IMR-90 (cell line): Measurements from ENCODE around the gene PGK1. TPM values are rescaled to one million over a fixed set of nuclear protein-coding genes. Genes with fewer than 3 reads are reported as not detected.
A peak's percentile ranks its signal among the peaks of the same experiment; 100 is the strongest.

Experiments
- ATAC-seq: fragments of 200-7000 bp; cut with Tn5 transposase; 2 replicates; pipeline ENCODE4 v1.9.1; 2020; ENCODE audit warnings: low read depth, mild to moderate bottlenecking, moderate library complexity
- BruUV-seq: library from RNA; stranded (reverse); fragments of 400-500 nt; replicated peaks from 2 replicates; lab custom pipeline; 2021; lab: Mats Ljungman, UMichigan
- CTCF ChIA-PET: fragments of 300-600 bp; formaldehyde crosslinking; extraction: SDS; loops from one replicate; lab custom pipeline; 2021; ENCODE audit warnings: antibody characterized with exemption; lab: Yijun Ruan, JAX
- POLR2A ChIA-PET: fragments of 300-600 bp; sonication (Branson Sonifier 250); formaldehyde crosslinking; loops from one replicate; lab custom pipeline; 2022; ENCODE audit warnings: antibody characterized with exemption; ENCODE audit not compliant: unreplicated experiment; lab: Charles Lee
- DNase-seq: peaks from one replicate; pipeline ENCODE4 v3.0.0; 2013
- H2AFZ ChIP-seq: replicated peaks from 2 replicates; pipeline ENCODE3; 2013; ENCODE audit warnings: low read length, mild to moderate bottlenecking; ENCODE audit not compliant: poor library complexity
- H2AK5ac ChIP-seq: 2 replicates; pipeline ENCODE4 v1.6.1; 2013; ENCODE audit warnings: low read depth, low read length, inconsistent platforms
- H2AK9ac ChIP-seq: replicated peaks from 2 replicates; pipeline ENCODE3; 2013; ENCODE audit warnings: mild to moderate bottlenecking, low read depth, low read length, moderate library complexity; ENCODE audit not compliant: poor library complexity
- H2BK120ac ChIP-seq: 2 replicates; pipeline ENCODE4 v1.6.1; 2013; ENCODE audit warnings: low read depth, low read length, inconsistent platforms
- H2BK15ac ChIP-seq: 3 replicates; pipeline ENCODE4 v1.6.1; 2013; ENCODE audit warnings: low read depth, low read length, inconsistent platforms
- H2BK20ac ChIP-seq: 2 replicates; pipeline ENCODE4 v1.6.1; 2013; ENCODE audit warnings: low read depth, mild to moderate bottlenecking, inconsistent platforms, low read length, moderate library complexity
- H2BK5ac ChIP-seq: 2 replicates; pipeline ENCODE4 v1.6.1; 2013; ENCODE audit warnings: mild to moderate bottlenecking, low read depth, low read length, inconsistent platforms; ENCODE audit not compliant: poor library complexity, severe bottlenecking
- H3K14ac ChIP-seq: replicated peaks from 2 replicates; pipeline ENCODE4 v1.6.1; 2013; ENCODE audit warnings: low read depth, low read length, inconsistent platforms
- H3K18ac ChIP-seq: 2 replicates; pipeline ENCODE4 v1.6.1; 2013; ENCODE audit warnings: low read depth, low read length, control low read depth
- H3K23ac ChIP-seq: 2 replicates; pipeline ENCODE4 v1.6.1; 2013; ENCODE audit warnings: low read depth, low read length, inconsistent platforms
- H3K27ac ChIP-seq: 2 replicates; pipeline ENCODE4 v1.5.1; 2013; ENCODE audit warnings: mild to moderate bottlenecking, control low read depth, low read length; ENCODE audit not compliant: insufficient read depth
- H3K27me3 ChIP-seq: 2 replicates; pipeline ENCODE4 v1.6.1; 2013; ENCODE audit warnings: low read length; ENCODE audit not compliant: control insufficient read depth, insufficient read depth
- H3K36me3 ChIP-seq: 2 replicates; pipeline ENCODE4 v1.6.1; 2013; ENCODE audit warnings: low read length, mixed read lengths; ENCODE audit not compliant: control insufficient read depth, insufficient read depth
- H3K4ac ChIP-seq: 2 replicates; pipeline ENCODE4 v1.6.1; 2013; ENCODE audit warnings: low read depth, low read length, inconsistent platforms
- H3K4me1 ChIP-seq: 2 replicates; pipeline ENCODE4 v1.6.1; 2013; ENCODE audit warnings: low read length, mixed read lengths; ENCODE audit not compliant: control insufficient read depth, insufficient read depth
- H3K4me2 ChIP-seq: 2 replicates; pipeline ENCODE4 v1.6.1; 2013; ENCODE audit warnings: low read depth, mild to moderate bottlenecking, control low read depth, low read length, moderate library complexity
- H3K4me3 ChIP-seq: 2 replicates; pipeline ENCODE4 v1.5.1; 2013; ENCODE audit warnings: low read depth, mild to moderate bottlenecking, control low read depth, low read length, moderate library complexity; ENCODE audit not compliant: insufficient read depth
- H3K56ac ChIP-seq: 2 replicates; pipeline ENCODE4 v1.6.1; 2013; ENCODE audit warnings: low read length, inconsistent platforms; ENCODE audit not compliant: insufficient read depth; ENCODE audit errors: extremely low read depth
- H3K79me1 ChIP-seq, 2 experiments: 2 replicates each; pipeline ENCODE4 v1.6.1; 2013; ENCODE audit warnings: low read length in 2 of 2, inconsistent platforms in 1 of 2, low read depth in 1 of 2
- H3K9ac ChIP-seq: 2 replicates; pipeline ENCODE4 v1.6.1; 2013; ENCODE audit warnings: low read depth, low read length, control low read depth
- H3K9me1 ChIP-seq: 2 replicates; pipeline ENCODE4 v1.6.1; 2013; ENCODE audit warnings: low read length, inconsistent platforms; ENCODE audit not compliant: insufficient read depth
- H3K9me3 ChIP-seq: 2 replicates; pipeline ENCODE4 v1.6.1; 2013; ENCODE audit warnings: low read length; ENCODE audit not compliant: control insufficient read depth, insufficient read depth
- H4K20me1 ChIP-seq: 2 replicates; pipeline ENCODE4 v1.6.1; 2013; ENCODE audit warnings: low read length, inconsistent platforms; ENCODE audit not compliant: insufficient read depth
- H4K5ac ChIP-seq: 2 replicates; pipeline ENCODE4 v1.6.1; 2013; ENCODE audit warnings: mild to moderate bottlenecking, low read depth, low read length, control low read depth
- H4K8ac ChIP-seq, 2 experiments: 2 replicates each; pipeline ENCODE4 v1.6.1; 2013; ENCODE audit warnings: low read depth in 2 of 2, low read length in 2 of 2, control low read depth in 1 of 2, inconsistent platforms in 1 of 2
- H4K91ac ChIP-seq: 2 replicates; pipeline ENCODE4 v1.6.1; 2013; ENCODE audit warnings: low read depth, low read length, inconsistent platforms; ENCODE audit not compliant: insufficient read depth
- BHLHE40 ChIP-seq: fragments of 150-350 bp; IDR thresholded peaks from 2 replicates; pipeline ENCODE4 v1.6.1; 2016; ENCODE audit warnings: mild to moderate bottlenecking, low read depth, low read length
- CEBPB ChIP-seq: IDR thresholded peaks from 2 replicates; pipeline ENCODE4 v1.6.1; 2012; ENCODE audit warnings: low read depth, low read length, improper control_type of control experiment
- CHD1 ChIP-seq: IDR thresholded peaks from 2 replicates; pipeline ENCODE4 v1.6.1; 2012; ENCODE audit warnings: low read depth, low read length, improper control_type of control experiment
- CTCF ChIP-seq: conservative IDR thresholded peaks from 2 replicates; pipeline ENCODE4 v1.5.1; 2012; ENCODE audit warnings: mild to moderate bottlenecking, low read depth, low read length, improper control_type of control experiment
- FOS ChIP-seq: fragments of 150-350 bp; IDR thresholded peaks from 2 replicates; pipeline ENCODE4 v1.6.1; 2016; ENCODE audit warnings: low read depth, low read length
- MAFK ChIP-seq: IDR thresholded peaks from 2 replicates; pipeline ENCODE4 v1.6.1; 2012; ENCODE audit warnings: low read depth, low read length, improper control_type of control experiment
- MAZ ChIP-seq: IDR thresholded peaks from 2 replicates; pipeline ENCODE4 v1.6.1; 2012; ENCODE audit warnings: low read depth, mild to moderate bottlenecking, low read length, improper control_type of control experiment, moderate library complexity, borderline replicate concordance
- MXI1 ChIP-seq: IDR thresholded peaks from 2 replicates; pipeline ENCODE4 v1.6.1; 2012; ENCODE audit warnings: low read depth, mild to moderate bottlenecking, low read length, moderate library complexity, borderline replicate concordance
- NFE2L2 ChIP-seq: fragments of 150-350 bp; IDR thresholded peaks from 2 replicates; pipeline ENCODE4 v1.6.1; 2016; ENCODE audit warnings: low read depth, mild to moderate bottlenecking, low read length
- RAD21 ChIP-seq: IDR thresholded peaks from 2 replicates; pipeline ENCODE4 v1.6.1; 2012; ENCODE audit warnings: low read length, improper control_type of control experiment
- RCOR1 ChIP-seq: IDR thresholded peaks from 2 replicates; pipeline ENCODE4 v1.6.1; 2012; ENCODE audit warnings: mild to moderate bottlenecking, low read length, improper control_type of control experiment; ENCODE audit not compliant: insufficient replicate concordance
- RFX5 ChIP-seq: IDR thresholded peaks from 2 replicates; pipeline ENCODE4 v1.8.0; 2012; ENCODE audit warnings: low read depth, mild to moderate bottlenecking, low read length, moderate library complexity
- SMC3 ChIP-seq: fragments of 150-350 bp; IDR thresholded peaks from 2 replicates; pipeline ENCODE4 v1.6.1; 2016; ENCODE audit warnings: low read depth, mild to moderate bottlenecking, antibody characterized with exemption, low read length, moderate library complexity
- WGBS, 2 experiments: methylation state at CpG; one replicate each; pipeline versions ENCODE4 v1.1.5 to v1.1.7; 2013; ENCODE audit warnings: missing lambda C conversion rate in 2 of 2; ENCODE audit not compliant: insufficient read length in 1 of 2; ENCODE audit errors: extremely low coverage in 2 of 2; 5-methylcytosine and 5-hydroxymethylcytosine counted together
- dilution Hi-C: fragments of 300-500 bp; cut with HindIII; formaldehyde crosslinking; loops from one replicate; pipeline ENCODE4 v1.14.3; 2018; ENCODE audit warnings: low sequenced_read_pairs; ENCODE audit not compliant: unreplicated experiment
- in situ Hi-C: fragments of 300-500 bp; cut with MboI; formaldehyde crosslinking; loops from 3 replicates; pipeline ENCODE4 v1.14.3; 2019; ENCODE audit warnings: low sequenced_read_pairs, inconsistent platforms, mixed read lengths
- intact Hi-C: fragments of 100-400 bp; cut with micrococcal nuclease; formaldehyde crosslinking; loops from 2 replicates; pipeline ENCODE4 v1.10.0; 2022
- polyA plus RNA-seq, 3 experiments: library from polyadenylated mRNA; depleted of rRNA; stranded (reverse); fragments of >200 nt; gene quantifications; 2 replicates each; pipeline ENCODE4 v1.2.3, GENCODE V29; 2012; ENCODE audit warnings: low replicate concordance in 1 of 3
- total RNA-seq: library from RNA; depleted of rRNA; stranded (reverse); fragments of >200 nt; gene quantifications from 2 replicates; pipeline ENCODE4 v1.2.3, GENCODE V29; 2012
- TF ChIP-seq, protein P1 (sequence below): fragments of 150-350 bp; IDR thresholded peaks from 2 replicates; pipeline ENCODE4 v1.6.1; 2016; ENCODE audit warnings: low read depth, mild to moderate bottlenecking, low read length, moderate library complexity, borderline replicate concordance

Gene PGK1
- total and polyA plus RNA-seq, 2 of the 4 experiments (the other 2 are of a cell fraction), result 498 to 744 TPM

- Histone ChIP-seq H3K27ac (peak within 1 kb of the TSS; percentile 84), H2AFZ (peak within 1 kb of the TSS; percentile 96), H2AK5ac (no peak within 1 kb of the TSS), H2BK15ac (no peak within 1 kb of the TSS), H4K20me1 (no peaks in the 10 kb centered on the region), H3K18ac (no peak within 1 kb of the TSS; the same call in 1 of the 2 replicates), H3K4ac (peak within 1 kb of the TSS; percentile 33; the same call in 1 of the 2 replicates), H3K27me3 (no peaks in the 10 kb centered on the region), H2BK20ac (no peak within 1 kb of the TSS), H3K36me3 (no peaks in the 10 kb centered on the region), H4K8ac (peak within 1 kb of the TSS; percentile 29 to 70; a peak in 3 of 4 replicates), H2BK120ac (peak within 1 kb of the TSS; percentile 32; the same call in 1 of the 2 replicates), H3K4me2 (peak within 1 kb of the TSS; percentile 62), H3K56ac (0 out of 2 replicates have a peak within 1 kb of the TSS, but pooled peaks have one; percentile 43), H2BK5ac (peak within 1 kb of the TSS; percentile 50), H3K23ac (peak within 1 kb of the TSS; percentile 68), H3K14ac (peak within 1 kb of the TSS; percentile 57), H4K5ac (peak within 1 kb of the TSS; percentile 55; the same call in 1 of the 2 replicates), H3K79me1 (no peaks in the 10 kb centered on the region; a peak in 1 of 4 replicates), H4K91ac (peak within 1 kb of the TSS; percentile 48), H3K9me1 (no peaks in the 10 kb centered on the region), H3K4me1 (no peaks in the 10 kb centered on the region), H3K9me3 (no peaks in the 10 kb centered on the region), H2AK9ac (peak within 1 kb of the TSS; percentile 84), H3K9ac (peak within 1 kb of the TSS; percentile 77), H3K4me3 (peak within 1 kb of the TSS; percentile 69)
- CTCF ChIA-PET, result no interaction called here
- ATAC-seq, result peak; percentile 100
- BruUV-seq, result no TSS peak
- DNase-seq, result peak; percentile 71
- no peak for TF ChIP-seq MXI1
- TF ChIP-seq CEBPB, result no peak
- no peak for TF ChIP-seq RCOR1
- TF ChIP-seq RFX5, result no peak
- TF ChIP-seq MAZ, result no peak
- TF ChIP-seq NFE2L2, result no peak
- TF ChIP-seq CTCF, result no peak
- no peak for TF ChIP-seq RAD21
- no peak for TF ChIP-seq BHLHE40
- no peak for TF ChIP-seq FOS
- no peak for TF ChIP-seq CHD1
- TF ChIP-seq, protein P1, sequence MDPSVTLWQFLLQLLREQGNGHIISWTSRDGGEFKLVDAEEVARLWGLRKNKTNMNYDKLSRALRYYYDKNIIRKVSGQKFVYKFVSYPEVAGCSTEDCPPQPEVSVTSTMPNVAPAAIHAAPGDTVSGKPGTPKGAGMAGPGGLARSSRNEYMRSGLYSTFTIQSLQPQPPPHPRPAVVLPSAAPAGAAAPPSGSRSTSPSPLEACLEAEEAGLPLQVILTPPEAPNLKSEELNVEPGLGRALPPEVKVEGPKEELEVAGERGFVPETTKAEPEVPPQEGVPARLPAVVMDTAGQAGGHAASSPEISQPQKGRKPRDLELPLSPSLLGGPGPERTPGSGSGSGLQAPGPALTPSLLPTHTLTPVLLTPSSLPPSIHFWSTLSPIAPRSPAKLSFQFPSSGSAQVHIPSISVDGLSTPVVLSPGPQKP, result no peak
- no peak for TF ChIP-seq SMC3
- TF ChIP-seq MAFK, result no peak
- 30% methylated on average over 21 of the region's 59 CpGs; no CpG with 5 or more reads in 1 of the 2 experiments for WGBS, 2 experiments
- intact Hi-C loops (no loop called here), in situ Hi-C loops (no loop called here), dilution Hi-C loops (no loop called here)
- POLR2A ChIA-PET, result interaction anchor here (0.5 to 0.6 kb wide), 2 partner anchors 262 to 439 kb away, joined by 3 to 14 read pairs; no protein-coding TSS in a partner anchor
These were observed 35.4 kb downstream of the PGK1 start, which contains the start of gene TAF9B for GRCh38 chrX:78139160-78140123. Gene TAF9B, minus strand, starts transcription at chrX:78139650. Its CDS starts 39 bp downstream, at chrX:78139611.
